Stimulated activated CD4-positive, alpha-beta T cell treated with anti-CD3 and anti-CD28 coated beads, Interleukin-4, amount 100 ng/mL, for 48 hours (primary cell): Measurements from ENCODE around the gene PHACTR4.
"Not testable (repeated sequence)": the region's sequence is repeated elsewhere in the genome, so short reads cannot be mapped to it uniquely, and the experiment has no call there.

ENCODE experiments used
- DNase-seq, 2 donors: peaks; one replicate each; pipeline ENCODE4 v3.0.0-alpha.2; 2020; ENCODE audit warnings: low read depth in 2 of 2

The PHACTR4 gene

DNA sequence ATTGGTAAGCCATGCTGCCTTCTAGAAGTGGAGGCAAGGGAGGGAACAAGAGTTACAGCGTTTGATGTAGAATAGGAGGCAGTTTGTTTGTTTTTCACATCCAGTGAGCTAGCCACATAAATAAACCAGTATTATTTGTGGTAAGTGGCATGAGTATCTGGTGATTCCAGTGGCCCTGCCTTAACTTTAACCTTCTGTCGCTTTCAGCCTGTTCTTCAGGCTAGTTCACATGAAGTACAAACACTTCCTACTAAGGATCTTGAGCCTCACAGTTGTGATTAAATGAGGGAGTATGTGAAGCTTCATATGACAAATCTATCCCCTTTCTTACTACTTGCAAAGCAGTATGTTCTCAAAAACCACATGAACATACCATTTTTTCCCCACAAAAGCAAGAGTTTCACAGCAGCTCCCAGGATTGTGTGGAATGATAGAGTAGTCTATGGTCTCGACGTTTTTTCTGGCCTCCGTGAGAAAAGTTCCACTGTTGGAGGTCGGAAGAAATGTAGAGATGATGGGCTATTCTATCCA is 59.5 kb downstream of the PHACTR4 start:
- no peak for DNase-seq

DNA sequence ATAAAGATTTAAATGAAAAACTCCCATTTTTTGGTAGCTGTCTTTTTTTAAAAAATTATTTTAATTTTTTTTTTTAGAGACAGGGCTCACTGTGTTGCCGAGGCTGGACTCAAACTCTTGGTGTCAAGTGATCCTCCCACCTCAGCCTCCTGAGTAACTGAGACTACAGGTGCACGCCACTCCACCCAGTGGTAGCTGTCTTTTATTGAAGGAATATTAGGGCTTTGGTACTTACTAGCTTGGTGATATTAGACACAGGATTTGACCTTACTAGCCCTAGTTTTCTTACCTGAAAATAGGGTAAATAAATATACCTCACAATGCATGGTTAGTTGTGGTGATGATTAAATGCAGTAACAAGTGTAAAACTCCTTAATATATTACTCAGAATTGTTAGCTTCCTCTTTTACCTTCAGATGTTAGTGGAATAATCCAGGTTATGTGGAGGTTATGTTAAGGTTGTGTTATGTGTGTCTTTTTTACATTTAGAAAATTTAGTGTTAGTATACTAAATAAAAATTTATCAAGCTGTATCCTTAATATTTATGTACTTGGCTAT is 66.8 kb downstream of the PHACTR4 start:
- DNase-seq = no peak

DNA sequence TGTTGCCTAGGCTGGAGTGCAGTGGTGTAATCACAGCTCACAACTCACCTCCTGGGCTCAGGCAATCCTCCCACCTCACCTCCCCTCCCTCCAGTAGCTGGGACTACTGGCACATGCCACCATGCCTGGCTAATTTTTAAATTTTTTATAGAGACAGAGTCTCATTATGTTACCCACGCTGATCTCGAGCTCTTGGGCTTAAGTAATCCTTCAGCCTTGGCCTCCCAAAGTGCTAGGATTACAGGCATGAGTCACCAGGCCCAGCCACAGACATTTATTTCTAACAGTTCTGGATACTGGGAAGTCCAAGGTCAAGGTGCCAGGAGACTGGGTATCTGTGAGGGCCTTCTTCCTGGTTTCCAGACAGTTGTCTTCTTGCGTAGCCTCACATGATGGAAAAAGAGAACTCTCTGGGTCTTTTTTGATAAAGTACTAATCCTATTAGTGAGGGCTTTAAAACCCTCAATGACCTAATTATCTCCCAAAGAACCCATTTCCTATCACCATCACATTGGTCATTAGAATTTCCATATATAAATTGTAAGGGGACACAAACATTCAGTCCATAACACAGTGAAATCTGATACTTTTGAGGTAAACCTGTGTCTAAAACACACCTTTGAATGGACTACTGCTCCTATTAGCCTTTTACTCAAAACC is 67.9 kb downstream of the PHACTR4 start:
- no peak for DNase-seq

DNA sequence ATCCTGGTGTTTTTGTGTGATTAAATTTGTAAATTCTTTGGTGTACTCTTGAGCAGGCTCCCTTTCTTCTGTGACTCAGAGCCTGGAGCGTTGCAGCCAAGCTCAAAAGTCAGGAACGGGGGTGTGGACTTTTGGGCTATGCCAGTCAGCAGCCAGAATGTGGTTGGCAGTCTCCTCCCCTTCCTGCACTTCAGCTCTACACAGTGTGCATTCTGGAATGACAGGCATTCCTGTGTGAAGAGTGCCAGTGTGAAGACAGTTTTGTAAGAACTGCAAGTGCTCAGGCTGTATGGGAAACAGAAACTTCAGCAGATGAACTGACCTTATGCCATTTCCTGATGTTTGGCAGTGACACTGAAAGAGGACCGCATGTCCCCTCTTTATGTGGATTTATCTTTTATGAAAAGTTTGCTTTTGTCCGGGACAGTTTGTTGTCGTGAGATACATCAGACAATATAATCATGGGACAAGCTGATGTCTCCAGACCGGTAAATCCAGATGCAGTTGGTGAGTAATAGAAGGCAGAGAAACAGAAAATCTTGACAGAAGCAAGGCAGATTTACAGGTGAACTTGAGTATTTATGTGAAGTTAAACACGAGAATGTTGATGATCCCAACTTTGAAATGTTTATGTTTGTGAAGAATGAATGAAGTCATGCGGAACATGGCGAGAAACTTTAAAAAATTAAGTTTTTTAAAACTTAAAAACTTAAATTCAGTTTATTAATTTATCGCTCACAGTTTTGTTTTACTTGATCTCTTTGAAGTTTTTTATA is 68.6 kb downstream of the PHACTR4 start:
- no peak for DNase-seq

DNA sequence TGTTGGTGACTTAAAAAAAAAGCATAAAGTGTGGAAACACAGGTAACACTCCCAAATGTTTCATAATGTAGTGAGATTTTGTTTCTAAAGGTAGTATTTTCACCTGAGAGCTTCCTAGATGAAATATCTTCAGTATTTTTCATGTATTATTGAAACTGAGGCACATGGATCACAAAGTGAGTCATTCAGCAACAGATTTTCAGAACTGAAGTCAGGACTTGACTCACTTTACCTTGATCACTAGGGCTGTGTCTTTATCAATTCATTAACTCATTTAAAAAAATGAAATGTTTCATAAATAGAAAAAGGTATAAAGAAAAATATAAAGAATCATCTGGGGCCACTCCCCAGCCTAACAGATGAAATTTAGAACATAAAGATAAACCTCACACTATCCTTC is 69.8 kb downstream of the PHACTR4 start:
- DNase-seq = no peak

DNA sequence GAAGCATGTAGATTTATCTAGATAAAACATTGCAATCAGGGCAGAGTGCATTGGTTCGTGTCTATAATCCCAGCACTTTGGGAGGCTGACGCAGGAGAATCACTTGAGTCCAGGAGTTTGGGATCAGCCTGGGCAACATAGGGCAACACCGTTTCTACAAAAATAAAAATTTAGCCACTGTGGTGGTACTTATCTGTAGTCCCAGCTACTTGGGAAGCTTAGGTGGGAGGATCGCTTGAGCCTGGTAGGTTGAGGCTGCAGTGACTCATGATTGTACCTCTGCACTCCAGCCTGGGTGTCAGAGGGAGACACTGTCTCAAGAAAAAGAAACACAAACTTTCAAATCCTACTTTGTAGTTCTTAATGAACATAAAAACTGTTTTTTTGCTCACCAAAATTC is 72.1 kb downstream of the PHACTR4 start:
- DNase-seq = no peak

DNA sequence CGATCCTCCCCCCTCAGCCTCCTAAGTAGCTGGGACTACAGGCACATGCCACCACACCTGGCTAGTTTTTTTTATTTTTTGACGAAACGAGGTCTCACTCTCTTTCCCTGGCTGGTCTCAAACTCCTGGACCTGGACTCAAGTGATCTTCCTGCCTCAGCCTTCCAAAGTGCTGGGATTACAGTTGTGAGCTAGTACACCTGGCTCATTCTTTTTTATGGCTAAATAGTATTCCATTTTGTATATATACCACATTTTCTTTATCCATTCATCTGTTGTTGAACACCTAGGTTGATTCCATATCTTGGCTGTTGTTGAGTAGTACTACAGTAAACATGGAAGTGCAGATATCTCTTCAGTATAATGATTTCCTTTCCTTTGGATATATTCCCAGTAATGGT is 74.0 kb downstream of the PHACTR4 start:
- no peak for DNase-seq

DNA sequence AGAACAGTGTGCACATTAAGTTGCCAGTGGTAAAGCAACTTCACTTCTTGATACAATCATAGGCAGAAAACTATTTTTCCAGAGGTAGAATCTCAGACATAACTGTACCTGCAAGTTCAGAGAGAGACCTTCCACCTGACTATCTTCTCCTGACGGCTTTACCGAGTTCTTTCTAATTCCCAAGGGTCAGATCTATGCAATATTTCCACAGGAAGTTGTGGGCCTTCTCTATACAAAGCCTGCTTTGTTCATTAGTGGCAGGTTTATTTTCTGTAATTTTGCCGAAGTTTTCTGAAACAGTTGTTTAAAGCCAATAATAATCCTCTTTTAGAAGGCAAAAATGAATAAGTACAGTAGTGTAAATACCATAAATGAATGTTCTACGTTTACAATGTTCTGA is 78.1 kb downstream of the PHACTR4 start:
- no peak for DNase-seq

DNA sequence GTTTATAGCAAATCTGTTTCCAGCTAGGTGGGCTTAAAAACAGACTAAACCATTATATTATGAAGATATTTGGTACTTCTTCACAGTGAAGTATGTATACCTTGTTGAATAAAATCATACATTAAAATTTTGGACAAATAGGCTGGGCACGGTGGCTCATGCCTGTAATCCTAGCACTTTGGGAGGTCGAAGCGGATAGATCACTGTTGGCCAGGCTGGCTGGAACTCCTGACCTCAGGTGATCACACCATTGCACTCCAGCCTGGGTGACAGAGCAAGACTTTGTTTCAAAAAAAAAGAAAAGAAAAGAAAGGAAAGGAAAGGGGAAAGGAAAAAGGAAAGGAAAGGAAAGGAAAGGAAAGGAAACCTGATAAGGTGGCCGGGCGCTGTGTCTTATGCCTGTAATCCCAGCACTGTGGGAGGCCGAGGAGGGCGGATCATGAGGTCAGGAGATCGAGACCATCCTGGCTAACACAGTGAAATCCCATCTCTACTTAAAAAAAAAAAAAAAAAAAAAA is 78.6 kb downstream of the PHACTR4 start:
- not testable (repeated sequence) for DNase-seq

DNA sequence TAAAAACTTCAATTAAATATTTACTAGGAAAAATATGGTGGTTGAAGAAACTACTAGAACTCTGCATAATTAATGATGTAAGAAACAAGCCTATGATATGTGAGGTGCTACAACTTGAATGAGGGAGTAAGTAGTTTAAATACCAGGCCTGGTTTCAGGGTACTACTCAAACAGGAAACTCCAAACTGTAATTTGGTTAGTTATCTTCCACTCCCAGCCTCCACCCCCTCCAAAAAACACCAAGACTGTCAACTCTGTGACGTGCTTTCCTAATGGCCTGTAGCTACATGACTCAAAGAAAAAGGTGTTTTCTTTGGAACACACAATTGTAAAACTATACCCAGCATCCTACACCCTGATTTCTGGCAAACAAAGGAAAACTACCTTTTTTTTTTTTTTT is 80.4 kb downstream of the PHACTR4 start:
- no peak for DNase-seq

DNA sequence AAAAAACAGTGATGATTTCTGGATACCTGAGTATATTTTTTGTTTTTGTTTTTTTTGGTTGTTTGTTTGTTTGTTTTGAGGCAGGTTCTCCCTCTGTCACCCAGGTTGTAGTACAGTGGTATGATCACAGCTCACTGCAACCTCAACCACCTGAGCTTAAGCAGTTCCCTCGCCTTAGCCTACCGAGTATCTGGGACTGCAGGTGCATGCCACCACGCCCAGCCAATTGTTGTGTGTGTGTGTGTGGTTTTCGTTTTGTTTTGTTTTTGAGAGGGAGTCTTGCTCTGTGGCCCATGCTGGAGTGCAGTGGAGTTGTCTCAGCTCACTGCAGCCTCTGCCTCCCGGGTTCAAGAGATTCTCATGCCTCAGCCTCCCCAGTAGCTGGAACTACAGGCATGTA is 81.0 kb downstream of the PHACTR4 start:
- no peak for DNase-seq

DNA sequence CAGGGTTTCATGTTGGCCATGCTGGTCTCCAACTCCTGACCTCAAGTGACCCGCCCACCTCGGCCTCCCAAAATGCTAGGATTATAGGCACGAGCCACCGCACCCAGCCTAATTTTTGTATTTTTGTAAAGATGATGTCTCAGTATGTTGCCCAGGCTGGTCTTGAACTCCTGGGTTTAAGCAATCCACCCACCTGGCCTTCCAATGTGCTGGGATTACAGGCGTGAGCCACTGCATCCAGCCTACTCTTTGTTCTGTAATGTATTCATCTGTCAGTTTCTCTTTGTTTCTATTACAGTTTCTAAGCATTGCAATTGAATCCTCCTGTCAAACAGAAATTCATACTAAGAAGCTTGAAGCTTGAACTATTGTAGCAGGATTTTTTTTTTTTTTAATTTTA is 81.5 kb downstream of the PHACTR4 start:
- DNase-seq = no peak

DNA sequence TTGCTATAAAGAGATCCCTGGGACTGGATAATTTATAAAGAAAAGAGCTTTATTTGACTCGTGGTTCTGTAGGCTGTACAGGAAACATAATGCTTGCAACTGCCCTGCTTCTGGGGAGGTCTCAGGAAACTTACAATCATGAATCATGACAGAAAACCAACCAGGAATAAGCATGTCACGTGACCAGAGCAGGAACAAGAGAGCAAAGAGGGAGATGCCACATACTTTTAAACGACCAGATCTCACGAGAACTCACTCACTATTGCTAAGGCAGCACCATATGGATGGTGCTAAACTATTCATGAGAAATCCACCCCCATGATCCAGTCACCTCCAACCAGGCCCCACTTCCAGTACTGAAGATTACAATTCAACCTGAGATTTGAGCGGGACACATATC is 86.5 kb downstream of the PHACTR4 start:
- no peak for DNase-seq

DNA sequence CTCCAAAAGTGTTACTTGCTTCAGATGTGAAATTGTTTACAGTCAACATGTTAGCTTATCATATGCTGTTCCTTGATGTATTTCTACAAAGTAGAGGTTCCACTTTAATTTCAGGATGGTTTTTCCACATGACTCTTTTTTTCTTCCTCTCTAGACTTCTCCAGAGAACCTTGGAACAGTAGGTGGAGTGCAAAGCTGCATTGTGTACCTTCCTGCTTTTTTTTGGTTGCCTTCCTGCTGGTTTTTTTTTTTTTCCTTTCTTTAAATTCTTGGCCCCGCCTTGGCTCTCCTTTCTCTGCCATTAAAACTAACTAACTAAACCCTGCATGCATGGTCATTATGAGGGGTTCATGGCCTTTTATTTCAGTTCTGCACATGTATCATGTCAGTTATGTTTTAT is 88.1 kb downstream of the PHACTR4 start:
- DNase-seq = no peak

DNA sequence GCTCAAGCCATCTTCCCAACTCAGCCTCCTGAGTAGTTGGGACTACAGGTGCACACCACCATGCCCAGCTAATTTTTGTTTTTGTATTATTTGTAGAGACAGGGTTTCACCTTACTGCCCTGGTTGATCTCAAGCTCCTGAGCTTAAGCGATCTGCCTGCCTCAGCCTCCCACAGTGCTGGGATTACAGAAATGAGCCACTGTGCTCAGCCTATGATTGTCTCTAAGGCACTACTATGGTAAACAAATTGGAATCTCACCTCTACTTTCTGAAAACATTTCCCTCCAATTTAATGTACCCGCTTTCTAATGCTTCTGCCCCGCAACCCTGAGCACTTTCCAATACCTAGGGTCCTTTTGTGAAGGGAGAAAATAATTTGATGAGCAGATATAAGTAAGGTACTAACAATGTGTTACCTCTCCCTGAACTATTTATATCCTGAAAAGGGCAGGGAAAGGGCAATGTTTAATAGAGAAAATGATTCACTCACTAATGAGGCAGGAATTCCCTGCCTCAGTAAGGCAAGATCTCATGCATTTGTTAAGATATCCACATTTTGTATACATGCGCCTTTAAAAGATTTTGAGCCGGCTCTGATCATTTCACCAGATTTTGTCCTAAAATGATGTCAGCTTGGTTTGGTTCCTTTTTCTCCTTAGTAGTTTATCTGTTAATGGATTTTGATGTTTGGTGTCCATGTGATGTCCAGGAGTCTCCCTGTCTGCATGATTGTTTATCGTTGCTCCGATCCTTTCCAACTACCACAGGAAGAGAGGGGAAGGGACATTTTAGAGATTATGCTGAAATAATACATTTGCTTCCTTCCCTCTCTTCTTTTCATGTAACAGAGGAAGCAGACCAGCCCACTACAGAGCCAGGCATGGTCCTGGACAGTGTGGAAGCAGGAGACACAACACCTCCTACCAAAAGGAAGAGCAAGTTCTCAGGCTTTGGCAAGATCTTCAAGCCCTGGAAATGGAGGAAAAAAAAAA is 89.0 kb downstream of the PHACTR4 start:
- no peak for DNase-seq

DNA sequence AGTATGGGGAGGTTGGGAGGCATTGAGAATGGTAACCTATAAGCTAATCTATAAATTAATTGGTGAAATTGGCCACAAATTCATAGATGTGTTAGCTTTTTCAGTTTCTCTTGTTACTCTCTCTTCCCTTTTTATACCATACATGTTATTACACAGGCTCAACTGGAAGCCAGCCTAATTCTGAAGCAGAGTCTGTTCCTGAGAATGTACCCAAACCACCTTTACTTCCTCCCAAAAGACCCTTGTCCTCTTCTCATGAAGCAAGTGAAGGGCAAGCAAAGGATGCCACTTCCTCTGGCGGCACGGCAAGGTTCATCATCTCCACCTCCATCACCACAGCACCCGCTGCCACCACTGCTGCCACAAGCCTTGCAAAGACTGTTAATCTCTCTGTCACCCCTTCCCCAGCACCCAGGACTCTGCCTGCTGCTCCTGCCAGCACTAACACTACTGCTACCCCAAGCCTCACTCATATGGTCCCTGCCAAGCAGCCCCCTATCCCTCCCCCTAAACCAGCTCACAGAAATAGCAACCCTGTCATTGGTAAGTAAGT is 96.8 kb downstream of the PHACTR4 start:
- no peak for DNase-seq

DNA sequence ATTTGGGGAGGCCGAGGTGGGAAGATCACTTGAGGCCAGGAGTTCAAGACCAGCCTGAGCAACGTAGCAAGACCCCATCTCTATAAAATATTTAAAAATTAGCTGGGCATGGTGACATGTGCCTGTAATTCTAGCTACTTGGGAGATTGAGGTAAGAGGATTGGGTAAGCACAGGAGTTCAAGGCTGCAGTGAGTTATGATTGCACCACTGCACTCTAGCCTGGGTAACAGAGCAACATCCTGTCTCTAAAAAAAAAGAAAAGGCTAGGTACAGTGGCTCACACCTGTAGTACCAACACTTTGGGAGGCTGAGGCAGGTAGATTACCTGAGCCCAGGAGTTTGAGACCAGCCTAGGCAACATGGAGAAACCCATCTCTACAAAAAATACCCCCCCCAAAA is 100.6 kb downstream of the PHACTR4 start:
- no peak for DNase-seq

DNA sequence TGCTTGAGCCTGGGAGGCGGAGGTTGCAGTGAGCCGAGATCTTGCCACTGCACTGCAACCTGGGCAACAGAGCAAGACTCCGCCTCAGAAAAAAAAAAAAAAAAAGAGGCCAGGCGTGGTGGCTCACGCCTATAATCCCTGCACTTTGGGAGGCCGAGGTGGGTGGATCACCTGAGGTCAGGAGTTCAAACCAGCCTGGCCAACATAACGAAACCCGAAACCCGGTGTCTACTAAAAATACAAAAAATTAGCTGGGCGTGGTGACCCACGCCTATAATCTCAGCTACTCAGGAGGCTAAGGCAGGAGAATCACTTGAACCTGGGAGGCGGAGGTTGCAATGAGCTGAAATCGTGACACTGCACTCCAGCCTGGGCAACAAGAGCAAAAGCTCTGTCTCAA is 110.0 kb downstream of the PHACTR4 start:
- DNase-seq = not testable (repeated sequence)

DNA sequence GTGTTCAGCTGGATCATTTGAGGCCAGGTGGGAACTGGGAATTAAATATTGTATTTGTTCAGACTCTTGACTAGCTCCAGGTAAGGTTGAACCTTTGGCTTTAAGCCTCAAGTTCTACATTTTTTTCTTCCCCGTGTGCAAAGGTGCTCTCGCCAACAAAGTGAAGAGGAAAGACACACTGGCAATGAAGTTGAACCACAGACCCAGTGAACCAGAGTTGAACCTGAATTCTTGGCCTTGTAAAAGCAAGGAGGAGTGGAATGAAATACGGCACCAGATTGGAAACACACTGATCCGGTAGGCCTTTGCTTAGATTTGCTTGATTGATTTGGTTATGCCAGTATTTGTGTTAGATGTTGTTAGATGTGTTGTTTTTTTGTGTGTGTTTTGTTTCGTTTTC is 110.8 kb downstream of the PHACTR4 start:
- DNase-seq = no peak

DNA sequence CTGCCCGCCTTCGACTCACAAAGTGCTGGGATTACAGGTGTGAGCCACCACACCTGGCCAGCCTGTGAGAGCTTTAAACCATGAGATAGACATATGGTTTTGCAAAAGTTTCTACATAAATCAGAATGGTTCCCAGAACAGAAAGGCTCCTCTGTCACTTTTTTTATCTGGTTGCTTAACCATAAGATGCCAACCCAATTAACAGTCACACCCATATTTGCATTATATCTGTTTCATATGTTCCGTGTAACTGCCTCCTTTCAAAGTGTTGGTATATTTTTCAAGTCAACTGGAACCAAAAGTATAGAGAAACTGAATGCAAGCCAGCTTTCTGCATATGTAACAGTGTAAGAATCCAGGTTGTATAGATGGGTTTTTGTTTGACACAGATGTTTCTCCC is 112.6 kb downstream of the PHACTR4 start:
- no peak for DNase-seq

DNA sequence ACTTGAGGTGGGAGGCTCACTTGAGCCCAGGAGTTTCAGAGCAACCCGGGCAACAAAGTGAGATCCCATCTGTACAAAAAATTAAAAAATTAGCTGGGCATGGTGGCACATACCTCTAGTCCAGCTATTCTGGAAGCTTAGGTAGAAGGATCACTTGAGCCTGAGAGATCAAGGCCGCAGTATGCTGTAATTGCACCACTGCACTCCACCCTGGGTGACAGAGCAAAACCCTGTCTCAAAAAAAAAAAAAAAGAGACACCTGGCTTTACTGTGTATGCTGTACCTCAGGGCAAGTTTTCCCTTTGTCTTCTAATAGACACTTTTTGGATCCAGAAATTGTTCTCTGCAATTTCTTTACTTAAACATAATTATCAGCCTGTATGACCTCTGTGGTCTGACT is 113.2 kb downstream of the PHACTR4 start:
- DNase-seq = no peak
